Posterior cingulate gyrus (tissue), 11 donors: Measurements from ENCODE around the gene HS6ST3.
A peak's percentile ranks its signal among the peaks of the same experiment; 100 is the strongest.

Source experiments
- DNase-seq, 10 donors: peaks; one replicate each; pipeline versions ENCODE4 v3.0.0 to v3.0.0-alpha.2; 2020 to 2021; ENCODE audit warnings: mixed read lengths in 3 of 10
- intact Hi-C: fragments of 100-400 bp; cut with DNase I; formaldehyde crosslinking; loops from one replicate; pipeline ENCODE4 v1.15.1; 2023

The HS6ST3 gene

GRCh38 chr13:96294930-96295881 is 205.3 kb downstream of the HS6ST3 start:
- DNase-seq = no peak
- intact Hi-C loops = no loop called here

- DNase-seq = no peak
- intact Hi-C loops = no loop called here
Observed at GRCh38 chr13:96297360-96297759, 207.5 kb downstream of the HS6ST3 start.

DNA sequence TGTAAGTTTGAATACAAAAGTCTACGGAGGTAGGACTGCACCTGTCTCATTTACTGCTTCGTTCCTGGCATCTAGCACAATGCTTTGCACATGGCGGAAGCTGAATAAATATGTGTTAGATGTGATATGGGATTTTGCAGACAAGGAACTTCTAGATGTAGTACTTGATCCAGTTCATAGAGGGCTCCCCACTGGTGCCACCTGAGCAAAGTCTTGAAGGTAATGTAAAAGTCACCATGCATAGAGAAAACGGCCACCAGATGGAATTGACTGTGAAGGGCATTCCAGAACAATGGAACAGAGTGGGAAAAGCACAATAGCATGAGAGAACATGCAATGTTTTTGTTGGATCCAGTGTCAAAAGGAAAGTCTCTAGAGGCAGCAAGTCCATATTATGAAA is 209.3 kb downstream of the HS6ST3 start:
- DNase-seq = no peak
- intact Hi-C loops = no loop called here

DNA sequence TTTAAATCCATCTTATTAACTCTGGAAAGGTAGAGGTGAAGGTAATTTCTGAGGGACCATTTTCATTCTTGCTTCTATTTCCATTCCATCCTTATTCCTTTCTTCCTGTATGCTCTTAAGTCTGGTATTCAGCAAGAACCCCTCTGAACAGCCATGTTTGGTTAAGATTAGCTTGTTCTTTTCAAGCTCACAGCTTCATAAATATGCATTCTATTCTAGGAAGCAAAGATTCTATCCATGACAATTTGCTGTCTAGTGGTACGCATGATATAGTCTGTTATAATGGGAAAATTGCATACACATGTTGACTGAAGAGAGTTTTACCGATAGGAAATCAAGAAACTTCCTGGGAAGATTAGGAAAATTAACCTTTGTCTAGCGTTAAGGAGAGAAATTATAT is 218.7 kb downstream of the HS6ST3 start:
- intact Hi-C loops = no loop called here
- no peak for DNase-seq

- no peak for DNase-seq
- intact Hi-C loops = no loop called here
Observed at GRCh38 chr13:96314974-96315373, 225.1 kb downstream of the HS6ST3 start.

GRCh38 chr13:96338030-96338429 is 248.1 kb downstream of the HS6ST3 start:
- DNase-seq = no peak
- intact Hi-C loops = no loop called here

GRCh38 chr13:96342286-96342685 is 252.4 kb downstream of the HS6ST3 start:
- DNase-seq = no peak
- intact Hi-C loops = no loop called here

DNA sequence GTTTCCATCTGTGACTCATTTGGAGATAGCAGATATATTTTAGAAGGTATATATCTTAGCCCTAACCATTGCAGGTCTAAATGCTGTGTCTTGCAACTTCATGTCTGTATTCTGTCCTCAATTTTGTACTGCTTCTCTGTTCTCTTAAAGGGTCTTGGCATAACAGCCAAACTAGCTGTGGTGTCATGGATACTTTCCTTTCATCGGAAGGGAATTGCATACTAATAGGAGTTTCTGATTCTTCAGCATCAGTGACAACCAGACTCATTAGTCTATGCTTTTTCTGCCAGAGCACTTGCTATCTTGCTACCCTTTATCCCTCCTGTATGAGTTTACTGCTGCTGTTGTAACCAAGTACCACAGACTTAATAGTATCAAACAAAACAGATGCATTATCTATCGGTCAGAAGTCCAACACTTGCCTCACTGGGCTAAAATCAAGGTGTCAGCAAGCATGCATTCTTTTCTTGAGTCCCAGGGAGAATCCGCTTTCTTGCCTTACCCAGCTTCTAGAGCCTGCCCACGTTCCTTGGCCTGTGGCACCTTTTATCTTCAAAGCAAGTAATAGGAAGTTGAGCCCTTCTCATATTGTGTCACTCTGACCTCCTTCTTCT is 253.1 kb downstream of the HS6ST3 start:
- intact Hi-C loops = no loop called here
- DNase-seq = no peak

DNA sequence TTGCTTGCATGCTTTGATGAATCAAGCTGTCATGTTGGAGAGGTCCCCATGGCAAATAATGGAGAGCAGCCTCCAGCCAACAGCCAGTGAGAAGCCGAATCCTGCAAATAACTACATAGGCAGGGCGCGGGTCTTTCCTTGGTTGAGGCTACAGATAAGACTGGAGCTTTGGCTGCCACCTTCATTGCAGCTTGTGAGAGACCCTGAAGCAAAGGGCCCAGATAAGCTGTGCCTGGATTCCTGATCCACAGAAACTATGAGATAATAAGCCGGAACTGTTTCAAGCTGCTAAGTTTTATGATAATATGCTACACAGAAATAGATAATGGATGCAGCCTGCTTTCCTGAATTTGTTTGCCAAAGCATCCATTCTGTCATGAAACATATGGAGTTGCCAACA is 257.0 kb downstream of the HS6ST3 start:
- DNase-seq = peak in 1 of 10 donors; percentile 44

DNA sequence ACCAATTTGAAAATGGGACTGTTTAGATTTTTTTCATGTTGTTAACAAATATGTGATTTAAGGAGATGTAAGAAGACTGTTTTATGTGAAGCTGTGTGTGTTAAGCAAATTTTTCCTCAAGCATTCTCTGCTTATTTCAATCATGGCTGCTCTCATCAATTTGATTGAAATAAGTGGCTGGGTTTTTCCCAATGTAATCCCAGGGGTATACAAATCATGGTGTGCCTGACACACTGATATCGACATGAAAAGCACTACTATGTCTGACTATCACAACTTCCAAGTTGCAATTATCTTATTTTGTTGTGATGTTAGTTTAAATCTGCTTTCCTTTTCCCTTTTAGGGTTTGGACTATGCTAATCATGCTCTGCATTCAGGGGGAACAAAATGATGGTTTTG is 283.7 kb downstream of the HS6ST3 start:
- DNase-seq = no peak
- intact Hi-C loops = no loop called here

More for the DNA sequence above, 257.0 kb downstream of the HS6ST3 start:
- intact Hi-C loops = no loop called here

DNA sequence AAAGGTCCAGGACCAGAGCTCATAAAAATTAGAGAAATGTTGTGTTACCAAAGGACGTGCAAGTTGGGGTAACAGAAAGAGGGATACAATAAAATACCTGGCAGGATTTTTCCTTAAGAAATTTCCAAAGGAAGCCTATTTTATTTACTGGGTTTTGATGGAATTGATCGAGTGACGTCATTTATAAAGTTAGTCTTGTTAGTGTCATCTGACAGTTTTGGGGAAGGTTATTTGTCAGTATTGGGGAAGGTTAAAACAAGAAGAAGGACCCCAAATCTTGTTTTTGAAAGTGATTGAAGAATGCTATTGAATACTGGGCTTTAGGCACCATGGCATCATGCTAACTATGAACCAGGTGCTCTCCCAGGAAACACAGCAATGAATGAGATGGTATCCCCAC is 287.9 kb downstream of the HS6ST3 start:
- intact Hi-C loops = no loop called here
- no peak for DNase-seq

DNA sequence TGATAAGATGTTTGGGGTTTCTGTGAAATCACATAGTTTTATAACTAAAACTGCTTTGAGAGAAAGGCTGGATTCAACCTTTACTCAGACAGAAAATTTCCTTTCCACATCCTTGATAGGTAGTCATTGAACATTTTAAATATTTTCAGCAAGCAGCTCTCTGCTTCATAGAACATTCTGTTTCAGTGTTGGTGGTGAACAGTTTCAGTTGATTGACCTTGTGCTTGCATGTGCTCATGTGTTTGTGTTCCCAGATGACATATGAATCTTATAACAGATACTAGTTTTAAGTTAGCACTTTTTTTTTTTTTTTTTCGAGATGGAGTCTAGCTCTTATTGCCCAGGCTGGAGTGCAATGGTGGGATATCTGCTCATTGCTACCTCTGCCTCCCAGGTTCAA is 290.1 kb downstream of the HS6ST3 start:
- intact Hi-C loops = no loop called here
- DNase-seq = no peak

DNA sequence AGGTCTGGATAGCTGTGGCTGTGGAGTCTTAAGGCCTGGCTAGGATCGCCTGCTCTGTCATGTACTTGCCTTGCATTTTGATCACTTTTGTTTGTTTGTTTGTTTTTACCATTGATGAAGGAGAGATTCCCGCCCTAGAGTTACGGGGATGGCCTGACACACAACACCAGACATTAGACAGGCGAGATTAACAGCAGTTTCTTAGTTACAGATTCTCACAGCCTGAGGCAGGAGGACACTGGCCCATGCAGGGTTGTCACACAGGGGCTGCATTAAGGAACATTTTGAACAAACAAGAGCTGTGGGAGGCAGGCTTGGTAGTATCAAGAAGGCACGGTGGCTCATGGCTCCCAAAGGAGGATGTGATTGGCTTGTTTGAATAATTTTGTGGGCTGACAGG is 291.8 kb downstream of the HS6ST3 start:
- DNase-seq = no peak
- intact Hi-C loops = no loop called here

DNA sequence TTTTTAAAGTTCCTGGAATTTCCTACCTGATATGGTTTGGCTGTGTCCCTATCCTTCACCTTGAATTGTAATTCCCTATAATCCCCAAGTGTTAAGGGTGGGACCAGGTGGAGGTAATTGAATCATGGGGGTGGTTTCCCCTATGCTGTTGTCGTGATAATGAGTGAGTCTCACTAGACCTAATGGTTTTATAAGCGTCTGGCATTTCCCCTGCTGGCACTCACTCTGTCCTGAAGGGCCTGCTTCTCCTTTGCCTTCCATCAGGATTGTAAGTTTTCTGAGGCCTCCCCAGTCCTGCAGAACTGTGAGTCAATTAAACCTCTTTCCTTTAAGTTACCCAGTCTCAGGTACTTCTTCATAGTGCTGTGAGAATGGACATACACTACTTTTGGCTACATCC is 298.7 kb downstream of the HS6ST3 start:
- intact Hi-C loops = no loop called here
- DNase-seq = no peak

DNA sequence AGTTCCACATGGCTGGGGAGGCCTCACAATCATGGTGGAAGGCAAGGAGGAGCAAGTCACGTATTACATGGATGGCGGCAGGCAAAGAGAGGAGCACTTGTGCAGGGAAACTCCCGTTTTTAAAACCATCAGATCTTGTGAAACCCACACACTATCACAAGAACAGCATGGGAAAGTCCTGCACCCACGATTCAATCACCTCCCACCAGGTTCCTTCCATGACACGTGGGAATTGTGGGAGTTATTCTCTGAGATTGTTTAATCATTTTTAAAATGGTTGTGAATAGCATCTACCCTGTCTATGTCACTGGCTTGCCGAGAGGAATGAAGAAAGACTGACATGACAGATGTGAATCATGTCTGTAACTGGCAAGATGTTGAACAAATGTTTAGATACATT is 301.7 kb downstream of the HS6ST3 start:
- intact Hi-C loops = no loop called here

DNA sequence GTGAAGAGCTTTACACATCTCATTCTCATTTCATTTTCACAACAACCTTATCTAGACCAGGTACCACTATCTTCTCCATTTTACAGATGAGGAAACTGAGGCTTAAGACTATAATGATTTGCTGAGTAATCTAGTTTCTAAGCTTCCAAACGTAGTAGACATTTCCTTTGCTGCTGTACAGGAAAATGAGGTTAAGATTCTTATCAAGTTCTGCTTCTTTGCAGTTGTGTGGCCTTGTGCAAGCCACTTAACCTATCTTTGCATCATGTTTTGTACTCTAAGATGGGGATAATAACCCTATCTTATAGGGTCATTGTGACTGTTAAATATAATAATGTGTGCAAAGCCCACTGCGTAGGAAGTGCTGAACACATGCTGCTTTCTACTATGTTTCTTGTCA is 307.9 kb downstream of the HS6ST3 start:
- intact Hi-C loops = no loop called here
- DNase-seq = no peak

More for the DNA sequence above, 301.7 kb downstream of the HS6ST3 start:
- DNase-seq = no peak

GRCh38 chr13:96398486-96398885 is 308.6 kb downstream of the HS6ST3 start:
- no peak for DNase-seq
- intact Hi-C loops = no loop called here

- intact Hi-C loops = no loop called here
- DNase-seq = peak in 1 of 10 donors; percentile 17
Observed at GRCh38 chr13:96403241-96403640, 313.3 kb downstream of the HS6ST3 start.

GRCh38 chr13:96403651-96404050 is 313.7 kb downstream of the HS6ST3 start:
- intact Hi-C loops = no loop called here
- no peak for DNase-seq

DNA sequence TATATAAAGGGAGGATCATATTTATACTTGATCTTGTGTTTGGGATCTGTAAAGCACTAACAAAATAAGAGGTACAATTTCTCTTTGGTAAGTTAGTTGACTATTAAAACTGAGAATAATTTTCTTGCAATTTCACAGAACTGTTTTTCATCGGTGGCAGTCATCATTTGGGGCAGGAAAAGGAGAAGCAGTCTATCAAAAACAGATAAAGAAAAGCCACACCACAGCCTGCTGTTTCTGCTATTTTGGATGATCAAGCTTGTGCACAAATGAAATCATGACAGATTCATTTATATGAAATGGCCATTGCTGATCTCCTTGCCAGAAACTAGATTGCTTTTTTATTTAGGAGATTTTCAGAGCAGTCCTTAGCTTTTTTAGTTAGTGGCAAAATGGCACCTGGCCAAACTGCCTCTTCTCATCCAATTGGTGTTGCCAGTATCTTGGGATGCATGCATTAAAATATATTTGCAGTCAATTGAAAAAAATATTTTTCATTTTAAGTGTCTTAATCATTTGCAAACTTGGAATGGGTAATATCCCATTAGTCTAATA is 326.0 kb downstream of the HS6ST3 start:
- intact Hi-C loops = no loop called here
- no peak for DNase-seq

DNA sequence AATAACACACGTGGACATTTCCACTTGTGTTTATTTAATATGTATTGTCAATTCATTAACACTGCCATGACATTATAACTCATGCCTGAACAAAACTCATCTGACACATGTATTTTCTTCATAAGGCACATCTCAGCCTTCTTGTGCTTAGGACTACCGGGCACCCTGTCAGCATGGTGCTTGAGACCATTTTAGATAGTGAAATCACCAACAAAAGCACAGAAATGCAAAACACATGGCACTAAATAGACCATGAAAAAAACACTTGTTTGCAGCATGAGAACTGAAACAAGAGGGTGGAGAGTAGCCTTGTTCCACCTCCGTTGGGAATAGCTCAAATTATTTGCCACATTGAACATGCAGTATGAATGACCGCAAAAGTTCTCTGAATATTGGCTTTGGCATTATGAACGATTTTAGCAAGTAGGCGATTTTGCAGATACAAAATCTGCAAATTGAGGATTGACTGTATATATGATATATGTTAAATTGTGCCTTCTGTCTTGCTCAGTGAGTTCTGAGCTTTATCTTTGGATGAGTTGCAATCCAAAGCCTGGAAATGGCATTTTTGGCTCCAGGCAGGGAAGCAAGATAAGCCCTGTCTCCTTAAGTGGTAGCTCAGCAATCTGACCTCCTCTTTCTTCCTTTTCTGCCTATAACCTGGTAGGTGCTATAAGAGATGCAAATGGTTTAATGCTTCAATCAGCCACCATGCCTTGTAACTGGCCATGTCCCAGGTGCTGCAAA is 328.2 kb downstream of the HS6ST3 start:
- intact Hi-C loops = no loop called here
- DNase-seq = no peak
